GM18498 (cell line): ENCODE measurements around the gene CD4.

Source experiments
- ATAC-seq: cut with Tn5 transposase; IDR thresholded peaks from one replicate; pipeline ENCODE4 v1.9.1; 2021; ENCODE audit warnings: mild to moderate bottlenecking, moderate library complexity; ENCODE audit not compliant: unreplicated experiment

CD4 gene

GRCh38 chr12:6827437-6827911 is 38.1 kb downstream of the CD4 start:
- ATAC-seq, result no peak

GRCh38 chr12:6827982-6828780 is 38.9 kb downstream of the CD4 start, which contains the start of gene P3H3:
Gene P3H3, plus strand, starts transcription at chr12:6828407. Its CDS starts 34 bp downstream, at chr12:6828441.
- ATAC-seq, result no peak

GRCh38 chr12:6828781-6829535 is 39.6 kb downstream of the CD4 start:
- no peak for ATAC-seq

- no peak for ATAC-seq
Measured at GRCh38 chr12:6829536-6830220, 40.4 kb downstream of the CD4 start.

- no peak for ATAC-seq
Measured at GRCh38 chr12:6830286-6830890, 41.1 kb downstream of the CD4 start.

- no peak for ATAC-seq
Measured at GRCh38 chr12:6830999-6831398, 41.7 kb downstream of the CD4 start.

- ATAC-seq, result no peak
Measured at GRCh38 chr12:6831450-6831995, 42.2 kb downstream of the CD4 start.

- ATAC-seq, result no peak
Measured at GRCh38 chr12:6832125-6832524, 42.8 kb downstream of the CD4 start.

- ATAC-seq, result no peak
Measured at GRCh38 chr12:6833189-6833890, 44.0 kb downstream of the CD4 start.

- ATAC-seq, result no peak
Measured at GRCh38 chr12:6834254-6834653, 44.9 kb downstream of the CD4 start.

GRCh38 chr12:6834873-6835272 is 45.5 kb downstream of the CD4 start:
- no peak for ATAC-seq

- ATAC-seq, result no peak
Measured at GRCh38 chr12:6836851-6837250, 47.5 kb downstream of the CD4 start.

- no peak for ATAC-seq
Measured at GRCh38 chr12:6837370-6838060, 48.2 kb downstream of the CD4 start.

- no peak for ATAC-seq
Measured at GRCh38 chr12:6838854-6839253, 49.5 kb downstream of the CD4 start.

- ATAC-seq, result peak; percentile 76
Measured at GRCh38 chr12:6839482-6840201, 50.3 kb downstream of the CD4 start.

GRCh38 chr12:6840330-6840729 is 51.0 kb downstream of the CD4 start:
- ATAC-seq, result peak; percentile 2

- ATAC-seq, result no peak
Measured at GRCh38 chr12:6840761-6841515, 51.6 kb downstream of the CD4 start, which contains the start of gene GNB3. Gene GNB3, plus strand, starts transcription at chr12:6840925. Its CDS starts 363 bp downstream, at chr12:6841288.

GRCh38 chr12:6842075-6842474 is 52.7 kb downstream of the CD4 start:
- no peak for ATAC-seq
